DOHH2 (cell line): ENCODE measurements around the gene TMEM14A.

Experiments used
- CTCF ChIP-seq: fragments of 200-600 bp; sonication (generic); IDR thresholded peaks from one replicate; pipeline ENCODE4 v1.5.1; 2014; ENCODE audit warnings: antibody characterized with exemption, mild to moderate bottlenecking, low read depth, low read length; ENCODE audit not compliant: poor library complexity, severe bottlenecking
- EZH2phosphoT487 ChIP-seq: fragments of 200-600 bp; sonication (generic); IDR thresholded peaks from 2 replicates; pipeline ENCODE4 v1.6.1; 2017; ENCODE audit warnings: borderline replicate concordance, mild to moderate bottlenecking, antibody characterized with exemption, low read length, moderate library complexity, mixed read lengths

- no peak for TF ChIP-seq CTCF
- TF ChIP-seq EZH2phosphoT487 = no peak
Measured at GRCh38 chr6:52654592-52654991, 16.3 kb upstream of the TMEM14A start.
